HG02884 (cell line): ENCODE results near the gene KRT73.
"Not testable (repeated sequence)": the region's sequence is repeated elsewhere in the genome, so short reads cannot be mapped to it uniquely, and the experiment has no call there.

Experiments used
- ATAC-seq: cut with Tn5 transposase; IDR thresholded peaks from one replicate; pipeline ENCODE4 v1.9.1; 2021; ENCODE audit warnings: mild to moderate bottlenecking, moderate library complexity; ENCODE audit not compliant: unreplicated experiment

KRT73 gene

DNA sequence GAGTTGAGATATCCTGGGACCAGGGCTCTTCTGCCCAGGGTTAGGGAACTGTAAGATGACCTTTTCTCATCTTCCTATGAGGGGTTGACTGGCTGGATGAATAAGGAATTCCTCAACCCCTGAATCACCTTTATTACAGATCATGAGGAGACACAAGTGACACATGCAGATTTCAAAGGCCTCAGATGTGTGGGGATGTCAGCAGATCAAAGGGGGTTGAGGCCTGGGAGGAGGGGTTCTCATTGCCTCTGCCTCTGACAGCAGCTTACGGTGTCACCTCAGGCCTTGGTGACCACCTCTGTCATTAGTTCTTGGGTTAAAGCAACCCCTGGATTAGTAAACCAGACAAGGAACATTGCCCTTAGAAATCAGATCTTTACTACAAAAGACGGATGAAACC lies 15.0 kb downstream of the KRT73 start:
- no peak for ATAC-seq

DNA sequence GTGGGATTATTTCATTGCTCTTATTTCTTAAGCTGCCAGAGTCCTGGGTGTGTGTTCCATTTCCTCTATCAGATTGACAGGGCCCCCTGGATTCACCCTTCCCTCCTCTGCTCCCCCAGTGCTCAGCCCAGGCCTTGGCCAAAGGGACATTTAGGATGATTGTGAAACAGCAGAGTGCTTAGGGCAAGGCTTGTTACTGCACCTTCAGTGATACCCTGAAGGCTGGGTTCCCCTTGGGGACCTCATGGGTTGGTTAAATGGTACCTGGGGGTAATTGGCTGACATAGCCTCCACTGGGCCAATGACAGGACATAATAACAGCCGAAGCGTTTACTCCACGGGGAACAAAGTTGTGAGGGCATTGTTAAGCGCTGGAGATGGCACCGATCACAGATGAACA lies 15.8 kb downstream of the KRT73 start:
- ATAC-seq: no peak

DNA sequence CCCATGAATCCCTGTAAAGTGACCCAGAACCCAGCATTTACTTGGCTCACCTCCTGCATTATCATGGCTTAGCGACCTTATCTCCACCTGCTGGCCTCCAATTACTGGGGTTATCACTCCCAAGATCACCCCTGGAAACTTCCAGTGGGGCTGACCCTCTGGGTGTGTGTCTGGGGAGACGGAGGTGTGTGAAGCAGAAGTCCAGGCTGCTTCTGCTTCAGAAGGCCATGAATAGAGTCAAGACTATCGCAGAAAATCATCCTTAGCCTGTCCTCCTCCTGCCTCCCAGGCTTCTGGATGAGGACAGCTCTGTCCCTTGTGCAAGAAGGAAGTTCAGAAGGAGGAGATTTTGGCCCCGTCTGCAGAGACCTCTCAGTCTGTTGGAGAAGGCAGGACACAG lies 16.7 kb downstream of the KRT73 start:
- ATAC-seq: no peak

DNA sequence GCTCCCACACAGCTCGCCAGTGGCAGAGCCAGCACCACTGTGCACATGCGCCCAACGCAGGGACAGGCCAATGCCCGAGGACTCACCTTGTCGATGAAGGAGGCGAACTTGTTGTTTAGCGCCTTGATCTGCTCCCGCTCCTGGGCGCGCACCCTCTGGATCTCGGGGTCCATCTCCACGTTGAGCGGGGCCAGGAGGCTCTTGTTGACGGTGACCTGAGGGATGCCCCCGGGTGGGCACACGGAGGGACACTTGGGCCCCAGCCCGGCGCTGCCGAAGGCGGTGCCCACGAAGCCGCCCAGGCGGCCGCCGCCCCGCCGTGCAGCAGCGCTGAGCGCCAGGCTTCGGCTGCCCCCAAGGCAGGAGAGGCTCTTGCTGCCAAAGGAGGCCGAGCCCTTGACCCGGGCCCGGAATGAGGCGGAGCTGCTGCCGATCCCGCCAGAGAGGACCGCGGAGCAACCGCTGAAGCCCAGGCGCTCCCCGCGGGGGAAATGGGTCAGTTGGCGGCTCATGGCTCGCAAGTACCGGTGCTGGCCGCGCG lies 17.3 kb downstream of the KRT73 start, which contains the start of gene KRT72:
KRT72 (minus strand) TSS at position 523 of the 541 bp plus-strand sequence; CDS start at position 512, 11 bp downstream.
- no peak for ATAC-seq

DNA sequence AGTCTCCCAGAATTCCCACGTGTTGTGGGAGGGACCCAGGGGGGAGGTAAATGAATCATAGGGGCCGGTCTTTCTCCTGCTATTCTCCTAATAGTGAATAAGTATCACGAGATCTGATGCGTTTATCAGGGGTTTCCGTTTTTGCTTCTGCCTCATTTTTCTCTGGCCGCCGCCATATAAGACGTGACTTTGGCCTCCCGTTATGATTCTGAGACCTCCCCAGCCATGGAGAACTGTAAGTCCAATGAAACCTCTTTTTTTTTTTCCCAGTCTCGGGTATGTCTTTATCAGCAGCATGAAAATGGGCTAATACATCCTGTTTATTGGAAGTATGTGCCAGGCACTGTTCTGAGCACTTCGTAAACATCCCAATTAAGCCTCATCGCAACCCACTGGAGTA lies 17.9 kb downstream of the KRT73 start:
- ATAC-seq: no peak

DNA sequence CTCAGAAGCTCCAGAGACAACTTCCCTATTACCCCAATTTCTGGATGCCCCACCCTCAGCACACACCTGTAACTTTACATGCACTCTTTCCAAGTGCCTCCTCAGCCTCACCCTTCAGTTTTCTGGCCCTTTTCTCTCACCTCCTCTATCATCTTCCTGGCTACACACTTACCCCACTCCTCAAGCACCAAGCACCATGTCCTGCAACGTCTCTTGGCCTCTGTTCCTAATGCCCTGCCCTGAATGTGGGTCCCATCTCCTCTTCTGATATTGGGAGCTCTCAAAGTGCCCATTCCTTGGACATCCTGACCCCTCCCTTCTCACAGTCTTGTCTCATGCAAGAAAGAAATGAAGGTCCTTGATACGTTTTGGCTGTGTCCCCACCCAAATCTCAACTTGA lies 18.3 kb downstream of the KRT73 start:
- no peak for ATAC-seq

DNA sequence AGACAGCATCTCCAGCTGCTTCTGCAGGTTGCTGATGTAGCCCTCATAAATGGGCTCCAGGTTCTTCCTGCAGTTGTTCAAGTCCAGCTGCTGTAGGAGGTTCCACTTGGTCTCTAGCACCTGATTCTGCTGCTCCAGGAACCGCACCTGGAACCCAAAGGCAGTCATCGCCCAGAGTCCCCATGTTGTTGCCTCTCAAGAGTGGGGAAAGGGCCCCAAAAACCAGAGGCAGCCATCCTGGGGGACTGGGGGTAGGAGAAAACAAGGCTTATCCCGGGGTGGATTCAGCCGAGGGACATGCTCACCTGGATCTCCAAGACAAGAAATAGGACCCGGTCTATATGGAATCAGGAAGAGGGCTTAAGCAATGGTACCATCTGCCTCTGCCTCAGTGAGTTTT lies 19.4 kb downstream of the KRT73 start:
- no peak for ATAC-seq

DNA sequence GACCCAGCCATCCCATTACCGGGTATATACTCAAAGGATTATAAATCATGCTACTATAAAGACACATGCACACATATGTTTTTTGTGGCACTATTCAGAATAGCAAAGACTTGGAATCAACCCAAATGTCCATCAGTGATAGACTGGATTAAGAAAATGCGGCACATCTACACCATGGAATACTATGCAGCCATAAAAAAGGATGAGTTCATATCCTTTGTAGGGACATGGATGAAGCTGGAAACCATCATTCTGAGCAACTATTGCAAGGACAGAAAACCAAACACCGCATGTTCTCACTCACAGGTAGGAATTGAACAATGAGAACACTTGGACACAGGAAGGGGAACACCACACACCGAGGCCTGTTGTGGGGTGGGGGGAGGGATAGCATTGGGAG lies 24.1 kb downstream of the KRT73 start:
- ATAC-seq: not testable (repeated sequence)

DNA sequence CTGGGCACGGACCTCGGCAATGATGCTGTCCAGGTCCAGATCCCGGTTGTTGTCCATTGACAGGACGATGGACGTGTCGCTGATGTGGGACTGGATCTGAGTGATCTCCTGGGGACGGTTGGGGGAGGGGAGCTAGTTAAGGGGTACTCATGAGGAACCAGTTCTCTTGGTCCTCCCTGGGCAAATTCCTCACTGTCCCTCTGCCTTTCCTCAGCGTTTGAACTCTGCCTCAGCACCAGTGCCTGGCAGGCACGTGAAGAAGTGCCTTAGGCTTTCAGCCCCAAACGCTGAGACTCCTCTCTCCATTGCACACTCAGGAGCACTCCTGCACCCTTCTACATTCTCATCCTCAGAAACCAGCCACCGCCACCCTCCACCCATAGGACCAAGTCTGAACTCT lies 26.8 kb downstream of the KRT73 start:
- ATAC-seq: no peak

DNA sequence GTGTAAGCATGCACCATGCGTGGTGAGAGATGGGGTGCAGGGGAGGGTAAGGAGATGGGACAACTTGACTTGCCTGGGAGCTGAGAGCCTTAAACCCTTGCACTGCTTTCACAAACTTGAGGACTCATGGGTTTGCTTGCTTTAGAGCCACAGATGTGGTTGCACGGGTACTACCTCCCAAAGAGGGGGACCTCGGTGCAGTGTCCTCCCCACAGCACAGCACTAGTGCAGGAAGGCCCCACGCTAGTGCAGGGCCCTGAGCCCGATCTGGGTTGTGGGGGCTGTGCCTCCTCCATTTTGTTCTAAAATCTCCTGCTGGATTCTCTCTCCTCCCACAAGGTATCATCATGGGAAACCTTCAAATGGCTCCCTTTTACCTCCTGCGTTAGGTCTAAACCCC lies 28.3 kb downstream of the KRT73 start:
- ATAC-seq: no peak

DNA sequence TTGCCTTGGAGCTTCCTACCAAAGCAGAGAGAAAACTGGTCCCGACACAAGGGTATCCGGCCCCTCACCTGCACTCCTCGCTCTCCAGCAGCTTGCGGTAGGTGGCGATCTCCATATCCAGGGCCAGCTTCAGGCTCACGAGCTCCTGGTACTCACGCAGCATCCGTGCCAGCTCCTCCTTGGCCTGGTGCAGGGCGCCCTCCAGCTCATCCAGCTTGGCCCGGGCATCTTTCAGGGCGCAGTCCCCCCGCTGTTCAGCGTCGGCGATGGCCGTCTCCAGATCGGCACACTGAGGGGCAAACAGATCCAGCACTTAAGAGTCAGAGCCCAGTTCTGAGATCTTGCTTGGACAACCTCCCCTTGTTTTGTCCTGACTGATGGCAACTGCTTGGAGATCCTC lies 30.8 kb downstream of the KRT73 start:
- no peak for ATAC-seq

DNA sequence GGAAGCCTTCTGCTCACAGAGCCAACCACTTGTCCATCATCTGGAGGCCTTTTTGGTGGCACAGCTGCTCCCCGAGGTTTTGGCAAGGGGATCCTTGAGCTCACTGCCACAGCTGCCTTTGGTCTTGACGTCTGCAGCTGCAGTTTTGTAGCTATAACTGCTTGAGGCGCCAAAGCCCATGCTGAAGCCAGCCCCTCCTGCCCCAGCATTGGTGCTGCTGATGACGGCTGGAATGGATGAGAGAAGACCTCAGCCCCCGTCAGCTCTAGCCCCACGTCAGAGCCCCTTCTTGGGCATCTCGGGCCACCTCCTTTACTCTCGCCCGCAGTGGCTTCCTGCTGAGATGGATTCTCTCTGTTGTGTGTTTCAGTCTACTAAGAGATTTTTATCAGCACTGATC lies 32.4 kb downstream of the KRT73 start:
- ATAC-seq: no peak

DNA sequence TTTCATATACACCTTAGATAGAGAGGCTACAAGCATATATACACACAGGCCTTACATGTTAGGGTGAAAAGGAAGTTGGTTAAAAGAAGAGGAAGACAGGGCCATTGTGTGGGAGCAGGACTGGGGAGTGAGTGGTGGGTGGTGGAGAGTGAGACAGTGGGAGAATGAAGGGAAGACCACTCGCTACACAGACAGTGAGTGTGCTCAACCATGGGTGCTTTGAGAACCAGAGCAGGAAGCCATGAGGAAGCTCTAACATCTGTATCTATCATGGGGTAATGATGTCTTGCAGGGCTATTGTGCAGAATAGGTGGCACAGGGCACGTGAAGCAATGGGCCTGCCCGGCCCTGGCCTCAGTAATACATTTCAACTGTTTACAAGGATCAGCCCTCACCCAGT lies 33.3 kb downstream of the KRT73 start:
- no peak for ATAC-seq

DNA sequence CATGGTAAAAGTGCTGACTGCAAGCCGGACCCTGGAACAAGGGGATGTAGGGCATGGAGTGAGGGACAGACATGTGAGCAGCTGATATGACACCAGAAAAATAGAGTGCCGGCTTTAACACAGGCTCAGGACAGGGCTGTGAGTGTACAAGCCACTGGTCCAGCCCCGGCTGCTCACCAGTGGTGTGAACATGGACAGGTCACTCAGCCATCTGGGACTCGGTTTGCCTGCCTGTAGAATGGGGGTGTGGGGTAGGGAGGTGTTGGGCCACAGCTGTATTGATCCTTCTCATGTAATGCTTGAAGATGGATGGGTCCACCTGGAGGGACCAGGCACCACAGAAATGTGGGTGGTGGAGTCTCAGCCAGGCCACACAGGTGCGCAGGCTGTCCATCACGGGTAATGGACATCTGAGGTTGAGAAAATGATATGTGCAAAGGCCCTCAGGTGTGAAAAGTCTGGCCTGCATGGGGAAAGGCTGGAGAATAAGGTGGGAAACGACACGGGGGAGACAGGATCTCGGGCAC lies 34.1 kb downstream of the KRT73 start:
- no peak for ATAC-seq

DNA sequence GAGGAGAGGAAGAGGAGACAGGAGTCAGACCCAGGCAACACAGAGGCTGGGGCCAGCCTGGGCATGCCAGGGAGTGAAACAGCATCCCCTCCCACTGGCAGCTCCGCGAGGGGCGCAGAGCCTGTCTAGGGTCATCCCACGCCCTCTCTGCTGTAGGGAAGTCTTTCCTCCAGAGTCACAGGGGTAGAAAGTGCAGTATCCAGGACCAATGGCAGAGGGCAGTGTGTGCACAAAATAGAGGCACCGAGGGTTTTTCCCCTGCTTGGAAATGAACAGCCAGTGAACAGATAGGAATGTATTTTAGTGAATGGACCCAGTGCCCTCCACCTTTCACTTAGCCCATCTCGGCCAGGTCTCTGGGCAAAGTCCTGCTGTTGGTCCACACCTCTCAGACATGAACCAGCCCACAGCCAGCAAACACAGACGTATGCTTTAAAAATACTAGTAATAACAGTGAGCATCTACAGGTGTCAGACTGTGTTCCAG lies 35.3 kb downstream of the KRT73 start:
- no peak for ATAC-seq

DNA sequence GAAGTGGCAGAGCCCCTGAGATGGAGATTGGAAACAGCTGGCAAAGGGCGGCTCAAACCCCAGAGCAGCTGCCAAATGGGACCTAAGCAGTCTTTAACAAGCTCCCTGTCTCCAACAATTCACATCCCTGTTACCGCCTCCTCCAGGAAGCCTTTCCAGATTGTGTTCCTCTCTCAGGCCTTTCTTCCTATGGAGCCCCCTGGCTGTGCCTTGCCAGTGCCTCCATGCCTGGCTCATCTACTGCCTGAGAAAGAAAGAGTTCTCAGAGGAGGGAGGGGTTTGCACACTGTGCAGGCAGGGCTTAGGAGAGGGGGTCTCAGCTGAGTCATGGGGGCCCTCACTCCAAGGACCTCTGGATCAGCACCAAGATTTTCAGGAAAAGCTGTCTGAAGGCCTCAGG lies 35.9 kb downstream of the KRT73 start:
- ATAC-seq: no peak

DNA sequence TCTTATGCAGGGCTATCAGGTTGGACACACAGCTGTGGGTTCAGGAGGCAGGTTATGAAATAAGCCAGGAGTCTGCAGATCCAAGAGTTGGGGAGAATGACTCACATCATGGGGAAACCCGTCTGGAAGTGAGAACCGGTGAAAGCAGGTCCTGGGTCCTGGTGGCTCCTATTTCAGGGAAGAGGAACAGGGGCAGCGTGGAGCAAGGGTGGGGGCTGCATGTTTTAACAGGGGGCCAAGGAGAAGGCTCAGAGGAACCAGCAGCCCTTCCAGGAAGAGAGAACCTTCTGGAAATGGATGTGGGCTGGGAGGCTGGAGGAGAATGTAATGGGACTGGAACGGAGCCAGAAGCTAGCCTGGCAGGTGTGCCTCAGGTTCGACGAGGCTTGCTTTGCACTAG lies 36.9 kb downstream of the KRT73 start:
- ATAC-seq: no peak

DNA sequence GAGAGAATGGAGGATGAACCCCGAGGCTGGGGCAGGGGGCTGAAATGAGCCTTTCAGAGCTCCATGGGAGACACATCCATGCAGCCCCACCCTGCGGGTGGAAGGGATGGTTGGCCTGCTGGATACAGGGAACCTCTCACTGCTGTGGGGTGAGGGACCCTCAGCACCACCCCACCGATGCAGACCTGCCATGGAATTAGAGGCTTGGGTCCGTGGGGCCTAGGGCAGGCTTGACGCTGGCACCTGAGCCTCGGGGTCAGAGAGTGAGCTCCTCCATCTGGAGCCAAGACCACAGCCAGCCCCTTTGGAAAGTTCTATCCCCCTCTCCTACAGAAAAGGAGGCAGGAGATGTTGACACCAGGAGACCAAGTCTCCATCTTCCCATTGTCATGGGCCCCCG lies 37.3 kb downstream of the KRT73 start:
- ATAC-seq: no peak

DNA sequence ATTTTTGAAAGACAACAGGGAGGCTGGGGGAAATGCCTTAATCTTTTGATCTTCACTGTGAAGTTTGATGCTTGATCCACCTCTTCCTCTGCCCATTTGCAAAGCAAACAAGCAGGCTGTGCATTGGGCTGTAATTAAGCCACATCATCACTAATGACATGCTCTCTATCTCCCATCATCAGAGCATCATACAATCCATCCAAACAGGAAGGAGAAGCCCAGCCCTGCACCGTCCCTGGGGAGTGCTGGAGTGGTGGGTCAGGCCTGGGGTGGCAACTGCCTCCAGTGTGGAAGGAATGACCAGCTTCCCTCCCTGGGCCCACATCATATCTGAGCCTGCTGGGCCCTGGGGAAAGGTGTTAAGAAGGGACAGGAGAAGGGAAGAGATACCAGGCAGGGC lies 37.9 kb downstream of the KRT73 start:
- ATAC-seq: no peak

DNA sequence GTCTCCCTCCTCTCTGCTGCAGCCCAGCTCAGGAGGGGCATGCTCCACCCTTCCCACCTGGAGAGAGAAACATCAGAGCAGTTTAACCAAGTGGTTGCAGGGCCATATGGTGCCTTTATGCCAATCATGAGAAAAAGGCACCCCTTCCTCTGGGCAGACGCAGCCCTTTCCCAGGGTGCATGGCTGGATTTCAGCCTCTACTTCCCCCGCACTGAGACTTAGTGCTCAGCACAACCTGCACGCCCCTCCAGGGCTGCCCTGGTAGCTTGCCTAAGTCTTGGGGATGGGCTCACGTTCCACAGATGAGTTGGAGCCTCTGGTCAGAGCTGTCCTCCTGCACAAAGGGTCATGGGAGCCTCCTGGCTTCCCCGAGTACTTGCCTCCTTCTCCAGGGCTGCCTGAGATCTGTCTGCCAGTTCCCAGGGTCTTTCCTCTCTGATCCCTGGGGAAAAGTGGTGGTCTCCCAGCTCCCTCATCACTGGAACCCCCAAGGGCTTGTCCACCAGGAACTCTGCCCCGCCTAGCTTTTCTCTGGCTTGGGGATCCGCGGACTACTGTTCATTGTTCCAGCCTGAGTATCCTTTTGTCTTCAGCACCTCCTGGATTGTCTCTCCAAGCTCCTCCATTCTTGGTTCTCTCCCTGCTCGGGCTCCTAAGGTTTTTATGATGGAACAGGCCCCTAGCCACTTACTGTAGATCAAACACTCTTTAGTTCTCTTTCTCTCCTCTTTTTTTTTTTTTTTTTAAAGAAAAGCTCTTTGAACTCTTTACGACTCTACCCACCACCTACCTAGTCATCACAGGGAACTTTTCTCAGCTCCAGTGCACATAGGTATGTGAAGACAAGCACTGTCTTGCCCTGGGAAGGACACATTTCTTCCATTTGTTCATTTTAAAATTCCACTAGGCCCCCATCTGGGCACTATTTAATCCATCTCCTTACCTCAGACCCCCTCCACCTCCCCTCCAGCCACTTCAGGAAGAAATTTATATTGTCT lies 38.6 kb downstream of the KRT73 start:
- no peak for ATAC-seq

DNA sequence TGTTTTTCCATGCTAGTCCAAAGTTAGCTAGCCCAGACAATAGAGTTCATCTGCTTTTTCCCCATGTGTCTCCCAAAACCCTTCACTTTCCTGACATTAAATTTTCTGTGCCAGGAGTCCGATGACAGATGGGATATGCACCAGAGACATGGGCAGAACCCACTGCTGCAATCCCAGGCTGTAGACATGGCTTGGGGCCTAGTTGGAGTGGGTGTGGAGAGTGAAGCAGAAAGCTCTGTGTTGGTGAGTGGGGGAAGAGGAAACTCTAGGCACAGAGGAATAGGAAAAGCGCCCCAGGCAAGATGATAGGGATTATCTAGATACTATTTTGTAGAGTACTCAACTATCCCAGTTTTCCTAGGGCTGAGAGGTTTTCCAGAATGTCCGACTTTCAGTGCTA lies 39.9 kb downstream of the KRT73 start:
- no peak for ATAC-seq

DNA sequence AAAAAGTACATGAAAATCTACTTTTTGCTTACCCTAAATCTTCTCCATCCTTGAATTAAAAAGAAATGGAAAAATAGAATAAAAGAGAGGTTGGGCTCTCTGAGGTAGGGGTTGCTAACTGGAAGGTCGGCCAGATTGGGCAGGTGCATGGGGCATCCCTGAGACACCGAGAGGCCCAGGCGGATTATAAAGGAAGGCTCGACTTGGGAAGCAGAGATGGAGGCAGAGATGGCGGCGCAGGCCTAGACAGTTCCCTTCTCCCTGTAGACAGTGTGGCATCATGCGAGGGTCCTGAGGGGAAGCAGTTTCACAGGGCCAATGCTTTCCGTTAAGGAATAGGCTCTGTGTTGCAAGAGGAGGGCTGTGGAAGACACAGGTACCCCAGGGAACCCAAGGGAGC lies 41.0 kb downstream of the KRT73 start:
- ATAC-seq: no peak
